ENCODE measurements around the gene ALK.

The ALK gene

DNA sequence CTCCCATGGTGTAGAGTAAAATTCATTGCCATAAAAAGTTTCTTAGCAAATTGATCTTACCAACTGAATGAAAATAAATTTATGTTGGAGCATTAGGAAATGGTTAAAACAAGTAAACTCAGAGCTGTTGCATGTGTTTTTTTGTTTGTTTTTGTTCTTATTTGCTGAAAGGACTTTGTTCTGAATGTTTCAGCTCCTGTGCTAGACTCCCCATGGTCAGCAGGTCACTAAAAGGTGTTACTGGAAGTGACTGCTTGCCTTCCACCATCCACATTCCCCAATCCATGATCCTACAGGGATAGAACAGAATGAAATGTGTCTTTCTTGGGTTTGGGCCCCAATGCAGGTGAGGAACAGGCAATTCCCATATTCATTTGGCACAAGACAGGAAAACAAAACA is 101.8 kb downstream of the ALK start:
- TF ChIP-seq, protein P1, sequence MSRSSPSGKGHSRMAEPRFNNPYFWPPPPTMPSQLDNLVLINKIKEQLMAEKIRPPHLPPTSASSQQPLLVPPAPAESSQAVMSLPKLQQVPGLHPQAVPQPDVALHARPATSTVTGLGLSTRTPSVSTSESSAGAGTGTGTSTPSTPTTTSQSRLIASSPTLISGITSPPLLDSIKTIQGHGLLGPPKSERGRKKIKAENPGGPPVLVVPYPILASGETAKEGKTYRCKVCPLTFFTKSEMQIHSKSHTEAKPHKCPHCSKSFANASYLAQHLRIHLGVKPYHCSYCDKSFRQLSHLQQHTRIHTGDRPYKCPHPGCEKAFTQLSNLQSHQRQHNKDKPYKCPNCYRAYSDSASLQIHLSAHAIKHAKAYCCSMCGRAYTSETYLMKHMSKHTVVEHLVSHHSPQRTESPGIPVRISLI (tag by site-specific recombination; IDR thresholded peaks at IDR 0.05) = no peak
- TF ChIP-seq GLI4 (tag by site-specific recombination; IDR thresholded peaks at IDR 0.05) = no peak
- no peak for TF ChIP-seq ZNF48 (tag by site-specific recombination; IDR thresholded peaks at IDR 0.05)
- no peak for TF ChIP-seq KLF9 (tag by site-specific recombination; IDR thresholded peaks at IDR 0.05; ENCODE audit: low read depth)
- TF ChIP-seq ZNF341 (tag by site-specific recombination; IDR thresholded peaks at IDR 0.05; ENCODE audit: low read depth) = no peak
- TF ChIP-seq, protein P2, sequence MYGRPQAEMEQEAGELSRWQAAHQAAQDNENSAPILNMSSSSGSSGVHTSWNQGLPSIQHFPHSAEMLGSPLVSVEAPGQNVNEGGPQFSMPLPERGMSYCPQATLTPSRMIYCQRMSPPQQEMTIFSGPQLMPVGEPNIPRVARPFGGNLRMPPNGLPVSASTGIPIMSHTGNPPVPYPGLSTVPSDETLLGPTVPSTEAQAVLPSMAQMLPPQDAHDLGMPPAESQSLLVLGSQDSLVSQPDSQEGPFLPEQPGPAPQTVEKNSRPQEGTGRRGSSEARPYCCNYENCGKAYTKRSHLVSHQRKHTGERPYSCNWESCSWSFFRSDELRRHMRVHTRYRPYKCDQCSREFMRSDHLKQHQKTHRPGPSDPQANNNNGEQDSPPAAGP (tag by site-specific recombination; IDR thresholded peaks at IDR 0.05) = no peak
- TF ChIP-seq ZFP69B (tag by site-specific recombination; IDR thresholded peaks at IDR 0.05) = no peak
- no peak for TF ChIP-seq ZNF302 (tag by site-specific recombination; IDR thresholded peaks at IDR 0.05; ENCODE audit: low read depth)
- no peak for TF ChIP-seq ZNF416 (tag by site-specific recombination; IDR thresholded peaks at IDR 0.05)
- TF ChIP-seq SCRT2 (tag by site-specific recombination; IDR thresholded peaks at IDR 0.05) = no peak
- no peak for TF ChIP-seq SETDB1 (IDR thresholded peaks at IDR 0.05; ENCODE audit: insufficient read length, low read length)
- TF ChIP-seq ZNF274 (IDR thresholded peaks at IDR 0.05; ENCODE audit: low read length) = no peak
- no peak for TF ChIP-seq ZNF274 (tag by site-specific recombination; IDR thresholded peaks at IDR 0.05; ENCODE audit: borderline replicate concordance)
- TF ChIP-seq, protein P3, sequence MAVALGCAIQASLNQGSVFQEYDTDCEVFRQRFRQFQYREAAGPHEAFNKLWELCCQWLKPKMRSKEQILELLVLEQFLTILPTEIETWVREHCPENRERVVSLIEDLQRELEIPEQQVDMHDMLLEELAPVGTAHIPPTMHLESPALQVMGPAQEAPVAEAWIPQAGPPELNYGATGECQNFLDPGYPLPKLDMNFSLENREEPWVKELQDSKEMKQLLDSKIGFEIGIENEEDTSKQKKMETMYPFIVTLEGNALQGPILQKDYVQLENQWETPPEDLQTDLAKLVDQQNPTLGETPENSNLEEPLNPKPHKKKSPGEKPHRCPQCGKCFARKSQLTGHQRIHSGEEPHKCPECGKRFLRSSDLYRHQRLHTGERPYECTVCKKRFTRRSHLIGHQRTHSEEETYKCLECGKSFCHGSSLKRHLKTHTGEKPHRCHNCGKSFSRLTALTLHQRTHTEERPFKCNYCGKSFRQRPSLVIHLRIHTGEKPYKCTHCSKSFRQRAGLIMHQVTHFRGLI (tag by site-specific recombination; IDR thresholded peaks at IDR 0.05) = no peak
- TF ChIP-seq KLF7 (tag by site-specific recombination; IDR thresholded peaks at IDR 0.05; ENCODE audit: borderline replicate concordance) = no peak
- no peak for TF ChIP-seq ZNF366 (tag by site-specific recombination; conservative IDR thresholded peaks at IDR 0.05)
- no peak for TF ChIP-seq ZNF24 (tag by site-specific recombination; IDR thresholded peaks at IDR 0.05)
- TF ChIP-seq SP3 (tag by site-specific recombination; IDR thresholded peaks at IDR 0.05) = no peak
- TF ChIP-seq ZNF791 (tag by site-specific recombination; IDR thresholded peaks at IDR 0.05) = no peak
- TF ChIP-seq ZNF175 (tag by site-specific recombination; IDR thresholded peaks at IDR 0.05) = no peak
- no peak for TF ChIP-seq ZNF660 (tag by site-specific recombination; IDR thresholded peaks at IDR 0.05)
- Histone ChIP-seq H3K4me1 (ENCODE audit: control insufficient read depth, insufficient read depth, low read length) (no peaks in the 10 kb centered on the region), H3K4me3 (ENCODE audit: low read depth, low read length) (no peak overlapping the region), H3K27ac (ENCODE audit: extremely low read depth, low read depth, low read length) (no peak overlapping the region), H3K36me3 (ENCODE audit: control insufficient read depth in 2 of 2, insufficient read depth in 1 of 2, low read length in 2 of 2) (no peaks in the 10 kb centered on the region), H3K9me3 (ENCODE audit: control insufficient read depth, insufficient read depth, low read depth, low read length) (no peaks in the 10 kb centered on the region)
- ChIA-PET POLR2A (interaction anchor here (0.6 kb wide), 1 partner anchor 497 kb away, joined by 3 read pairs; no protein-coding TSS in a partner anchor), CTCF (interaction anchor here (0.6 kb wide), 1 partner anchor 275 kb away, joined by 3 read pairs; no protein-coding TSS in a partner anchor)

DNA sequence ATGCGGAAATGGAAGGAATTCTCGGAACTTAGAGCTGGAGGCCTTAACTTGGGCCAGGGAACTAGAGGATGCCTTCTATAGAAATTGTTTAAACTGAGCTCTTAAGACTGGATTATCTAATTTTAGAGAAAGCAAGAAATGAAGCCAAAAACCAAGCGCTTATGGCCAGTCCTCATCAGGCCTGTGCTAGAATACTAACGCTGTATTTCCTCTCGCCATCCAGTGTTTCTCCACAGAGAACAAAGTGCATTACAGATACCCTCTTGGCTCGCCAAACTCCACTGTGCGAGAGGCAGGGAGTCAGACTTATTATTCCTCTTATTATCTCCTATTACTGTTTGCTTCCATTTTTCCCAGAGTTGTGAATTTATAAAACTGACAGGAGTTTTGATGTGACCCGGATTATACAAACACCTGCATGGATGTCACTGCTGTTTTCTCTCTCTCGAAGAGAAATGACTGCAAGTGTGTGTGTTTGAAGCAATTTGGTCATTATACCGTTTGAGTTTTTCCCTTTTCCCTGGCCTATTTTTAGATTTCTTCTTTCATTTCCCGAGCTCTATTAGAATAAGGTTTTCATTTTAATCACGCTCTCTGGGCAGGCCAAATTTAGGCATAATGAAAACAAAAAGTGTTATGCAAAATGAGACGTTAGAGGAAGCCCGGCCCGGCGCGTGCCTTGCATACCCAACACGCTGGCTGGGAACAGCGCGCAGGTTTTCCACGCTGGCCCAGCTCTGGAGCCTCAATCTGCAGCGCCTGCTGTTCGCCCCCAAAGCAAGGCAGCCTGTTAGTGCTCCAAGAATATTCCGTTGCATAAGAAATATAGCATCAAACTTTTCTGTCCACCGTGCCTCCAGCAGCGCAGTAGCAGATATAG is 103.3 kb downstream of the ALK start:
- ChIA-PET POLR2A (no interaction called here), CTCF (interaction anchor here (0.7 to 0.9 kb wide), 2 partner anchors 33 to 209 kb away, joined by 3 read pairs; no protein-coding TSS in a partner anchor)
- TF ChIP-seq, protein P4, sequence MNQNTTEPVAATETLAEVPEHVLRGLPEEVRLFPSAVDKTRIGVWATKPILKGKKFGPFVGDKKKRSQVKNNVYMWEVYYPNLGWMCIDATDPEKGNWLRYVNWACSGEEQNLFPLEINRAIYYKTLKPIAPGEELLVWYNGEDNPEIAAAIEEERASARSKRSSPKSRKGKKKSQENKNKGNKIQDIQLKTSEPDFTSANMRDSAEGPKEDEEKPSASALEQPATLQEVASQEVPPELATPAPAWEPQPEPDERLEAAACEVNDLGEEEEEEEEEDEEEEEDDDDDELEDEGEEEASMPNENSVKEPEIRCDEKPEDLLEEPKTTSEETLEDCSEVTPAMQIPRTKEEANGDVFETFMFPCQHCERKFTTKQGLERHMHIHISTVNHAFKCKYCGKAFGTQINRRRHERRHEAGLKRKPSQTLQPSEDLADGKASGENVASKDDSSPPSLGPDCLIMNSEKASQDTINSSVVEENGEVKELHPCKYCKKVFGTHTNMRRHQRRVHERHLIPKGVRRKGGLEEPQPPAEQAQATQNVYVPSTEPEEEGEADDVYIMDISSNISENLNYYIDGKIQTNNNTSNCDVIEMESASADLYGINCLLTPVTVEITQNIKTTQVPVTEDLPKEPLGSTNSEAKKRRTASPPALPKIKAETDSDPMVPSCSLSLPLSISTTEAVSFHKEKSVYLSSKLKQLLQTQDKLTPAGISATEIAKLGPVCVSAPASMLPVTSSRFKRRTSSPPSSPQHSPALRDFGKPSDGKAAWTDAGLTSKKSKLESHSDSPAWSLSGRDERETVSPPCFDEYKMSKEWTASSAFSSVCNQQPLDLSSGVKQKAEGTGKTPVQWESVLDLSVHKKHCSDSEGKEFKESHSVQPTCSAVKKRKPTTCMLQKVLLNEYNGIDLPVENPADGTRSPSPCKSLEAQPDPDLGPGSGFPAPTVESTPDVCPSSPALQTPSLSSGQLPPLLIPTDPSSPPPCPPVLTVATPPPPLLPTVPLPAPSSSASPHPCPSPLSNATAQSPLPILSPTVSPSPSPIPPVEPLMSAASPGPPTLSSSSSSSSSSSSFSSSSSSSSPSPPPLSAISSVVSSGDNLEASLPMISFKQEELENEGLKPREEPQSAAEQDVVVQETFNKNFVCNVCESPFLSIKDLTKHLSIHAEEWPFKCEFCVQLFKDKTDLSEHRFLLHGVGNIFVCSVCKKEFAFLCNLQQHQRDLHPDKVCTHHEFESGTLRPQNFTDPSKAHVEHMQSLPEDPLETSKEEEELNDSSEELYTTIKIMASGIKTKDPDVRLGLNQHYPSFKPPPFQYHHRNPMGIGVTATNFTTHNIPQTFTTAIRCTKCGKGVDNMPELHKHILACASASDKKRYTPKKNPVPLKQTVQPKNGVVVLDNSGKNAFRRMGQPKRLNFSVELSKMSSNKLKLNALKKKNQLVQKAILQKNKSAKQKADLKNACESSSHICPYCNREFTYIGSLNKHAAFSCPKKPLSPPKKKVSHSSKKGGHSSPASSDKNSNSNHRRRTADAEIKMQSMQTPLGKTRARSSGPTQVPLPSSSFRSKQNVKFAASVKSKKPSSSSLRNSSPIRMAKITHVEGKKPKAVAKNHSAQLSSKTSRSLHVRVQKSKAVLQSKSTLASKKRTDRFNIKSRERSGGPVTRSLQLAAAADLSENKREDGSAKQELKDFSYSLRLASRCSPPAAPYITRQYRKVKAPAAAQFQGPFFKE (tag by site-specific recombination; IDR thresholded peaks at IDR 0.05; ENCODE audit: borderline replicate concordance) = no peak
- TF ChIP-seq HOXC10 (CRISPR knock-in tag; IDR thresholded peaks at IDR 0.05) (no peak), ZNF600 (tag by site-specific recombination; IDR thresholded peaks at IDR 0.05) (no peak)
- TF ChIP-seq, protein P5, sequence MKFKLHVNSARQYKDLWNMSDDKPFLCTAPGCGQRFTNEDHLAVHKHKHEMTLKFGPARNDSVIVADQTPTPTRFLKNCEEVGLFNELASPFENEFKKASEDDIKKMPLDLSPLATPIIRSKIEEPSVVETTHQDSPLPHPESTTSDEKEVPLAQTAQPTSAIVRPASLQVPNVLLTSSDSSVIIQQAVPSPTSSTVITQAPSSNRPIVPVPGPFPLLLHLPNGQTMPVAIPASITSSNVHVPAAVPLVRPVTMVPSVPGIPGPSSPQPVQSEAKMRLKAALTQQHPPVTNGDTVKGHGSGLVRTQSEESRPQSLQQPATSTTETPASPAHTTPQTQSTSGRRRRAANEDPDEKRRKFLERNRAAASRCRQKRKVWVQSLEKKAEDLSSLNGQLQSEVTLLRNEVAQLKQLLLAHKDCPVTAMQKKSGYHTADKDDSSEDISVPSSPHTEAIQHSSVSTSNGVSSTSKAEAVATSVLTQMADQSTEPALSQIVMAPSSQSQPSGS (tag by site-specific recombination; IDR thresholded peaks at IDR 0.05; ENCODE audit: low read depth) = no peak

More for the DNA sequence above, 103.3 kb downstream of the ALK start:
- H3K27ac ChIP-seq (ENCODE audit: extremely low read depth, low read depth, low read length) = no peak overlapping the region
- no peaks in the 10 kb centered on the region for H3K9me3 ChIP-seq (ENCODE audit: control insufficient read depth, insufficient read depth, low read depth, low read length)
- H3K4me3 ChIP-seq (ENCODE audit: low read depth, low read length) = no peak overlapping the region
- no peaks in the 10 kb centered on the region for H3K36me3 ChIP-seq (ENCODE audit: control insufficient read depth in 2 of 2, insufficient read depth in 1 of 2, low read length in 2 of 2)
- H3K4me1 ChIP-seq (ENCODE audit: control insufficient read depth, insufficient read depth, low read length) = no peaks in the 10 kb centered on the region

Measured in HEK293 (cell line).